CD4-positive, alpha-beta T cell treated with Interleukin-21 for 1 hour (primary cell): ENCODE measurements around the gene BCL2A1.
"Not testable (repeated sequence)": the region's sequence is repeated elsewhere in the genome, so short reads cannot be mapped to it uniquely, and the experiment has no call there.

Experiments
- DNase-seq: peaks from one replicate; pipeline ENCODE4 v3.0.0-alpha.2; 2020

BCL2A1 gene

GRCh38 chr15:79970624-79971434, at the start of gene BCL2A1:
Gene BCL2A1 (minus strand): TSS chr15:79971196. CDS start chr15:79971119, 77 bp downstream.
- DNase-seq: peak; percentile 75

GRCh38 chr15:80020731-80021130, 49.7 kb upstream of the BCL2A1 start:
- no peak for DNase-seq

GRCh38 chr15:80020149-80020548, 49.2 kb upstream of the BCL2A1 start:
- not testable (repeated sequence) for DNase-seq

GRCh38 chr15:80019168-80019745, 48.3 kb upstream of the BCL2A1 start:
- no peak for DNase-seq

- DNase-seq: not testable (repeated sequence)
These were observed 46.1 kb upstream of the BCL2A1 start for GRCh38 chr15:80017139-80017538.

GRCh38 chr15:80016506-80016905, 45.5 kb upstream of the BCL2A1 start:
- not testable (repeated sequence) for DNase-seq

GRCh38 chr15:80015156-80015555, 44.2 kb upstream of the BCL2A1 start:
- DNase-seq: no peak

GRCh38 chr15:80014186-80014585, 43.2 kb upstream of the BCL2A1 start:
- DNase-seq: not testable (repeated sequence)

- no peak for DNase-seq
These were observed 41.2 kb upstream of the BCL2A1 start for GRCh38 chr15:80012060-80012726.

GRCh38 chr15:80011596-80011995, 40.6 kb upstream of the BCL2A1 start:
- DNase-seq: no peak

GRCh38 chr15:80011041-80011523, 40.1 kb upstream of the BCL2A1 start:
- DNase-seq: not testable (repeated sequence)

- DNase-seq: no peak
These were observed 39.2 kb upstream of the BCL2A1 start for GRCh38 chr15:80010131-80010673.

GRCh38 chr15:80007532-80007931, 36.5 kb upstream of the BCL2A1 start:
- DNase-seq: no peak

- no peak for DNase-seq
These were observed 36.0 kb upstream of the BCL2A1 start for GRCh38 chr15:80006946-80007345.

- no peak for DNase-seq
These were observed 33.0 kb upstream of the BCL2A1 start for GRCh38 chr15:80003934-80004472.

GRCh38 chr15:80003171-80003570, 32.2 kb upstream of the BCL2A1 start:
- DNase-seq: no peak

- no peak for DNase-seq
These were observed 31.3 kb upstream of the BCL2A1 start for GRCh38 chr15:80002267-80002666.

- no peak for DNase-seq
These were observed 23.6 kb upstream of the BCL2A1 start for GRCh38 chr15:79994615-79995014.

- DNase-seq: no peak
These were observed 20.8 kb upstream of the BCL2A1 start for GRCh38 chr15:79991826-79992225.

GRCh38 chr15:79990997-79991334, 20.0 kb upstream of the BCL2A1 start:
- no peak for DNase-seq

- DNase-seq: no peak
These were observed 19.4 kb upstream of the BCL2A1 start for GRCh38 chr15:79990280-79990996.

GRCh38 chr15:79989682-79990081, 18.7 kb upstream of the BCL2A1 start:
- DNase-seq: no peak

GRCh38 chr15:79989183-79989582, 18.2 kb upstream of the BCL2A1 start:
- DNase-seq: no peak
